ENCODE results near the gene NLGN4X.

DNA sequence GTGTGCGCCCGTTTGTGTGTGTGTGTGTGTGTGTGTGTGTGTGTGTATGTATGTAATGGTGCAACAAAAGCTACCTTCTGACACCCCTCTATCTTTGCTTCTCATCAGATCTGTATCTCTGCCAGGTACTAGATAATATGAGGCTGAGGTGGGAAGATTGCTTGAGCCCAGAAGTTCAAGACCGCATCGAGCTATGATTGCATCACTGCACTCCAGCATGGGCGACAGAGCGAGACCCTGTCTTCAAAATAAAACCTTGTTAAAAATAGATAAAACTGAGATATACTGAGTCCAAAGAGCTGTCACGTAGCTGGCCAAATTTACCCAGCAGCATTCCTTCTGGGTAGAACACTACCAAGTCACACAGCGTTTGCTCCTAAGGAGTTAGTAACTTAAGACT, 18.4 kb downstream of the NLGN4X start:
- TF ChIP-seq CTCF (IDR thresholded peaks at IDR 0.05; ENCODE audit: insufficient read depth, low read depth, low read length) (no peak), EZH2 (IDR thresholded peaks at IDR 0.05; ENCODE audit: insufficient read depth, low read length) (no peak)

Data from astrocyte (in vitro differentiated cells and primary cell).